Liver (tissue), 9 donors: Measurements from ENCODE around the gene OR2H1. TPM values are rescaled to one million over a fixed set of nuclear protein-coding genes. Genes with fewer than 3 reads are reported as not detected.

Experiments used
- DNase-seq: peaks from one replicate; pipeline ENCODE4 v3.0.0-alpha.2; 2017; ENCODE audit warnings: low spot score
- H3K27ac ChIP-seq, 2 donors: one replicate each; pipeline ENCODE4 v1.7.0; 2013; ENCODE audit warnings: inconsistent platforms in 2 of 2, low read length in 2 of 2, control low read depth in 1 of 2, low read depth in 1 of 2, mild to moderate bottlenecking in 1 of 2
- H3K27me3 ChIP-seq, 4 donors: one replicate each; pipeline versions ENCODE4 v1.6.1 to v1.7.0; 2013; ENCODE audit warnings: low read length in 3 of 4, inconsistent platforms in 1 of 4, mild to moderate bottlenecking in 1 of 4, moderate library complexity in 1 of 4; ENCODE audit not compliant: control insufficient read depth in 4 of 4, insufficient read depth in 4 of 4
- H3K36me3 ChIP-seq, 4 donors: one replicate each; pipeline versions ENCODE4 v1.6.1 to v1.7.0; 2013; ENCODE audit warnings: low read length in 3 of 4, mild to moderate bottlenecking in 3 of 4, low read depth in 1 of 4, moderate library complexity in 1 of 4; ENCODE audit not compliant: control insufficient read depth in 4 of 4, insufficient read depth in 3 of 4
- H3K4me1 ChIP-seq, 4 donors: one replicate each; pipeline versions ENCODE4 v1.6.1 to v1.7.0; 2013; ENCODE audit warnings: low read length in 3 of 4, mild to moderate bottlenecking in 3 of 4, moderate library complexity in 1 of 4; ENCODE audit not compliant: control insufficient read depth in 4 of 4, insufficient read depth in 4 of 4
- H3K4me3 ChIP-seq, 3 donors: one replicate each; pipeline versions ENCODE4 v1.6.1 to v1.7.0; 2013; ENCODE audit warnings: low read length in 3 of 3, control low read depth in 1 of 3, low read depth in 1 of 3, mild to moderate bottlenecking in 1 of 3
- H3K9ac ChIP-seq, 2 donors: one replicate each; pipeline ENCODE4 v1.7.0; 2013; ENCODE audit warnings: low read length in 2 of 2, mild to moderate bottlenecking in 2 of 2, moderate library complexity in 2 of 2, control low read depth in 1 of 2, low read depth in 1 of 2
- H3K9me3 ChIP-seq, 4 donors: one replicate each; pipeline versions ENCODE4 v1.6.1 to v1.7.0; 2013; ENCODE audit warnings: low read length in 3 of 4; ENCODE audit not compliant: control insufficient read depth in 4 of 4
- EGR1 ChIP-seq, 2 donors: IDR thresholded peaks; 2 replicates each; pipeline ENCODE4 v1.6.1; 2016 to 2018; ENCODE audit warnings: antibody characterized with exemption in 2 of 2, low read depth in 2 of 2
- FOXA1 ChIP-seq: IDR thresholded peaks from 2 replicates; pipeline ENCODE4 v1.6.1; 2016; ENCODE audit warnings: antibody characterized with exemption
- FOXA2 ChIP-seq: IDR thresholded peaks from 2 replicates; pipeline ENCODE4 v1.6.1; 2016; ENCODE audit warnings: antibody characterized with exemption
- HNF4A ChIP-seq, 2 donors: conservative IDR thresholded peaks; 2 replicates each; pipeline ENCODE4 v1.6.1; 2016; ENCODE audit warnings: antibody characterized with exemption in 2 of 2, mild to moderate bottlenecking in 2 of 2
- HNF4G ChIP-seq: IDR thresholded peaks from 2 replicates; pipeline ENCODE4 v1.6.1; 2016; ENCODE audit warnings: antibody characterized with exemption
- JUND ChIP-seq, 2 donors: IDR thresholded peaks; 2 replicates each; pipeline ENCODE4 v1.6.1; 2016; ENCODE audit warnings: antibody characterized with exemption in 2 of 2
- MAX ChIP-seq: IDR thresholded peaks from 2 replicates; pipeline ENCODE4 v1.6.1; 2016; ENCODE audit warnings: antibody characterized with exemption
- NR2F2 ChIP-seq: IDR thresholded peaks from 2 replicates; pipeline ENCODE4 v1.6.1; 2016; ENCODE audit warnings: antibody characterized with exemption
- RAD21 ChIP-seq, 2 donors: IDR thresholded peaks; 2 replicates each; pipeline ENCODE4 v1.6.1; 2016; ENCODE audit warnings: antibody characterized with exemption in 2 of 2, mild to moderate bottlenecking in 2 of 2
- RXRA ChIP-seq, 2 donors: IDR thresholded peaks; 2 replicates each; pipeline ENCODE4 v1.6.1; 2017 to 2018; ENCODE audit warnings: antibody characterized with exemption in 2 of 2, mild to moderate bottlenecking in 1 of 2
- SP1 ChIP-seq: IDR thresholded peaks from 2 replicates; pipeline ENCODE4 v1.6.1; 2018; ENCODE audit warnings: antibody characterized with exemption, mild to moderate bottlenecking
- TAF1 ChIP-seq: conservative IDR thresholded peaks from 2 replicates; pipeline ENCODE4 v1.6.1; 2016; ENCODE audit warnings: antibody characterized with exemption, mild to moderate bottlenecking
- YY1 ChIP-seq: IDR thresholded peaks from 2 replicates; pipeline ENCODE4 v1.6.1; 2016; ENCODE audit warnings: antibody characterized with exemption, mild to moderate bottlenecking
- ZBTB33 ChIP-seq: IDR thresholded peaks from 2 replicates; pipeline ENCODE4 v1.6.1; 2016; ENCODE audit warnings: antibody characterized with exemption
- WGBS: extraction: QIAGEN DNeasy Blood & Tissue Kit; methylation state at CpG from one replicate; pipeline ENCODE4 v1.1.7; 2013; 5-methylcytosine and 5-hydroxymethylcytosine counted together
- polyA plus RNA-seq, 2 donors: library from polyadenylated mRNA; stranded (reverse) in 1 of 2; unstranded in 1 of 2; fragments of 200-250 nt in 1 of 2; fragments of >200 nt in 1 of 2; fragmentation: Nextera tagmentation in 1 of 2; extraction: Ambion mirVana in 1 of 2; gene quantifications; one replicate each; pipeline versions ENCODE4 v1.2.1 to v1.2.3, GENCODE V29; 2013 to 2015
- total RNA-seq, 2 donors: library from RNA; depleted of rRNA; stranded (reverse); fragments of >200 nt; gene quantifications; one replicate each; pipeline ENCODE4 v1.2.3, GENCODE V29; 2014
- TF ChIP-seq, protein P1 (sequence below): fragments of 150-350 bp; IDR thresholded peaks from 2 replicates; pipeline ENCODE4 v1.5.1; 2017; ENCODE audit warnings: improper control_type of control experiment, low read depth, low read length; ENCODE audit not compliant: missing input control
- TF ChIP-seq, protein P2 (sequence below): IDR thresholded peaks from 2 replicates; pipeline ENCODE4 v1.6.1; 2016; ENCODE audit warnings: antibody characterized with exemption, mild to moderate bottlenecking
- TF ChIP-seq, protein P3 (sequence below): IDR thresholded peaks from 2 replicates; pipeline ENCODE4 v1.6.1; 2016; ENCODE audit warnings: antibody characterized with exemption
- donor health status: healthy.
- donor health status: healthy.
- donor health status: healthy.
- donor health status: healthy.
- donor health status: healthy.

The OR2H1 gene
- total and polyA plus RNA-seq, 4 donors, result not detected

- Histone ChIP-seq H3K4me3 (no peak overlapping the region), H3K27me3 (no peaks in the 10 kb centered on the region), H3K36me3 (no peaks in the 10 kb centered on the region), H3K9me3 (no peaks in the 10 kb centered on the region), H3K27ac (no peak overlapping the region), H3K9ac (no peak overlapping the region), H3K4me1 (peaks cover 0 to 9% (median 2%) of the 10 kb centered on the region in 4 donors)
- 69% methylated on average over 4 of the region's 4 CpGs for WGBS
- peak; percentile 6 for DNase-seq
- TF ChIP-seq RAD21 (IDR thresholded peaks at IDR 0.05), result no peak
- no peak for TF ChIP-seq TAF1
- TF ChIP-seq, protein P1, sequence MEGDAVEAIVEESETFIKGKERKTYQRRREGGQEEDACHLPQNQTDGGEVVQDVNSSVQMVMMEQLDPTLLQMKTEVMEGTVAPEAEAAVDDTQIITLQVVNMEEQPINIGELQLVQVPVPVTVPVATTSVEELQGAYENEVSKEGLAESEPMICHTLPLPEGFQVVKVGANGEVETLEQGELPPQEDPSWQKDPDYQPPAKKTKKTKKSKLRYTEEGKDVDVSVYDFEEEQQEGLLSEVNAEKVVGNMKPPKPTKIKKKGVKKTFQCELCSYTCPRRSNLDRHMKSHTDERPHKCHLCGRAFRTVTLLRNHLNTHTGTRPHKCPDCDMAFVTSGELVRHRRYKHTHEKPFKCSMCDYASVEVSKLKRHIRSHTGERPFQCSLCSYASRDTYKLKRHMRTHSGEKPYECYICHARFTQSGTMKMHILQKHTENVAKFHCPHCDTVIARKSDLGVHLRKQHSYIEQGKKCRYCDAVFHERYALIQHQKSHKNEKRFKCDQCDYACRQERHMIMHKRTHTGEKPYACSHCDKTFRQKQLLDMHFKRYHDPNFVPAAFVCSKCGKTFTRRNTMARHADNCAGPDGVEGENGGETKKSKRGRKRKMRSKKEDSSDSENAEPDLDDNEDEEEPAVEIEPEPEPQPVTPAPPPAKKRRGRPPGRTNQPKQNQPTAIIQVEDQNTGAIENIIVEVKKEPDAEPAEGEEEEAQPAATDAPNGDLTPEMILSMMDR, result no peak
- no peak for TF ChIP-seq FOXA2
- TF ChIP-seq, protein P2, sequence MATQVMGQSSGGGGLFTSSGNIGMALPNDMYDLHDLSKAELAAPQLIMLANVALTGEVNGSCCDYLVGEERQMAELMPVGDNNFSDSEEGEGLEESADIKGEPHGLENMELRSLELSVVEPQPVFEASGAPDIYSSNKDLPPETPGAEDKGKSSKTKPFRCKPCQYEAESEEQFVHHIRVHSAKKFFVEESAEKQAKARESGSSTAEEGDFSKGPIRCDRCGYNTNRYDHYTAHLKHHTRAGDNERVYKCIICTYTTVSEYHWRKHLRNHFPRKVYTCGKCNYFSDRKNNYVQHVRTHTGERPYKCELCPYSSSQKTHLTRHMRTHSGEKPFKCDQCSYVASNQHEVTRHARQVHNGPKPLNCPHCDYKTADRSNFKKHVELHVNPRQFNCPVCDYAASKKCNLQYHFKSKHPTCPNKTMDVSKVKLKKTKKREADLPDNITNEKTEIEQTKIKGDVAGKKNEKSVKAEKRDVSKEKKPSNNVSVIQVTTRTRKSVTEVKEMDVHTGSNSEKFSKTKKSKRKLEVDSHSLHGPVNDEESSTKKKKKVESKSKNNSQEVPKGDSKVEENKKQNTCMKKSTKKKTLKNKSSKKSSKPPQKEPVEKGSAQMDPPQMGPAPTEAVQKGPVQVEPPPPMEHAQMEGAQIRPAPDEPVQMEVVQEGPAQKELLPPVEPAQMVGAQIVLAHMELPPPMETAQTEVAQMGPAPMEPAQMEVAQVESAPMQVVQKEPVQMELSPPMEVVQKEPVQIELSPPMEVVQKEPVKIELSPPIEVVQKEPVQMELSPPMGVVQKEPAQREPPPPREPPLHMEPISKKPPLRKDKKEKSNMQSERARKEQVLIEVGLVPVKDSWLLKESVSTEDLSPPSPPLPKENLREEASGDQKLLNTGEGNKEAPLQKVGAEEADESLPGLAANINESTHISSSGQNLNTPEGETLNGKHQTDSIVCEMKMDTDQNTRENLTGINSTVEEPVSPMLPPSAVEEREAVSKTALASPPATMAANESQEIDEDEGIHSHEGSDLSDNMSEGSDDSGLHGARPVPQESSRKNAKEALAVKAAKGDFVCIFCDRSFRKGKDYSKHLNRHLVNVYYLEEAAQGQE, result no peak
- TF ChIP-seq JUND (IDR thresholded peaks at IDR 0.05), result no peak
- TF ChIP-seq HNF4A (conservative IDR thresholded peaks at IDR 0.05), result no peak
- no peak for TF ChIP-seq EGR1 (IDR thresholded peaks at IDR 0.05; ENCODE audit: low read depth in 2 of 2)
- no peak for TF ChIP-seq SP1
- TF ChIP-seq RXRA (IDR thresholded peaks at IDR 0.05), result no peak
- TF ChIP-seq NR2F2, result no peak
- TF ChIP-seq ZBTB33, result no peak
- no peak for TF ChIP-seq MAX
- TF ChIP-seq, protein P3, sequence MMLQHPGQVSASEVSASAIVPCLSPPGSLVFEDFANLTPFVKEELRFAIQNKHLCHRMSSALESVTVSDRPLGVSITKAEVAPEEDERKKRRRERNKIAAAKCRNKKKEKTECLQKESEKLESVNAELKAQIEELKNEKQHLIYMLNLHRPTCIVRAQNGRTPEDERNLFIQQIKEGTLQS, result no peak
- TF ChIP-seq HNF4G, result no peak
- TF ChIP-seq YY1, result no peak
These were observed 29.6 kb downstream of the OR2H1 start for GRCh38 chr6:29486577-29486976.

DNA sequence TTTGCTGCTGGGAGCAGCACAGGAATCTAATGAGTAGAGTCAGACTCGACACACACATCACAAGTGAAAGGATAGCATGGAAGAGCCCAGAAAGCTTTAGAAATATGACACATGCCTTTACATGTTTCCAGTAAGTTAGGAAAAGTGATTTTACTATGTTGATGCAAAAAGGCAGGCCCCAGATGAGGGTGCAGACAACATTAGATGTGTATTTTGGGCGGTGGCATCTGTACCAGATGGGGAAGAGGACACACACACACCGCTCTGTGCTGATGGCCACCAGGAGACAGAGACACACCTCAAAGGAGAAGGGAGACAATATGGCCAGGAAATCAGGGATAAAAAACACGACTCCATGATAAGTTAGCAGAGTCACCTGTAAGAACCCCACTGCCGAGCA lies 30.2 kb downstream of the OR2H1 start:
- no peak overlapping the region for H3K9ac ChIP-seq
- H3K9me3 ChIP-seq, result no peaks in the 10 kb centered on the region
- no peak for TF ChIP-seq MAX
- TF ChIP-seq FOXA1, result no peak
- no peak for TF ChIP-seq EGR1 (IDR thresholded peaks at IDR 0.05; ENCODE audit: low read depth in 2 of 2)
- no peak for TF ChIP-seq RAD21 (IDR thresholded peaks at IDR 0.05)
- TF ChIP-seq ZBTB33, result no peak
- TF ChIP-seq, protein P1, result no peak
- WGBS, result 89% methylated on average over 5 of the region's 5 CpGs
- no peaks in the 10 kb centered on the region for H3K36me3 ChIP-seq
- H3K4me3 ChIP-seq, result no peak overlapping the region
- H3K27me3 ChIP-seq, result no peaks in the 10 kb centered on the region
- no peak for DNase-seq
- no peak overlapping the region for H3K27ac ChIP-seq
- peaks cover 0 to 9% (median 2%) of the 10 kb centered on the region in 4 donors for H3K4me1 ChIP-seq
